ENCODE data around the gene PTPRN. TPM values are rescaled to one million over a fixed set of nuclear protein-coding genes. Genes with fewer than 3 reads are reported as not detected.

The PTPRN gene
- total RNA-seq, 1 experiment from 2014 or later, result not detected

- peak; percentile 86 for ATAC-seq
- H3K27me3 ChIP-seq (ENCODE audit: insufficient read depth, low read length), result no peaks in the 10 kb centered on the region
- no peaks in the 10 kb centered on the region for H4K20me1 ChIP-seq (ENCODE audit: insufficient read depth)
- H3K4me1 ChIP-seq (ENCODE audit: control insufficient read depth in 1 of 2, insufficient read depth in 2 of 2, low read length in 2 of 2), result peaks cover 7 to 20% of the 10 kb centered on the region in 2 experiments; a peak in 3 of 4 replicates
- H3K4me3 ChIP-seq (replicated peaks in 1 of 2; ENCODE audit: low read depth in 1 of 2, low read length in 2 of 2), result peak overlapping the region; percentile 33 to 50
- no peaks in the 10 kb centered on the region for H3K9me3 ChIP-seq (ENCODE audit: control insufficient read depth in 1 of 2, insufficient read depth in 1 of 2, low read depth in 1 of 2, low read length in 2 of 2)
- H3K36me3 ChIP-seq (ENCODE audit: control insufficient read depth in 1 of 2, insufficient read depth in 2 of 2, low read length in 2 of 2), result no peaks in the 10 kb centered on the region
- intact Hi-C loops (cut with micrococcal nuclease), result loop anchor here (1.0 to 5.0 kb wide), 5 partner anchors 15 to 237 kb away; partner anchors contain the start of genes ANKZF1, ATG9A, DNAJB2 and SLC23A3
- peak; percentile 78 for DNase-seq (ENCODE audit: low read depth, low spot score)
- TF ChIP-seq ZFX (IDR thresholded peaks at IDR 0.05), result peak; percentile 73; the same call in 1 of the 2 replicates
- peak; percentile 81 for TF ChIP-seq ZBTB33 (IDR thresholded peaks at IDR 0.05; ENCODE audit: extremely low read depth, insufficient replicate concordance, low read length)
- no peak for TF ChIP-seq ELF1 (IDR thresholded peaks at IDR 0.05; ENCODE audit: borderline replicate concordance, low read depth)
- no peak for TF ChIP-seq SP1 (IDR thresholded peaks at IDR 0.05; ENCODE audit: low read depth)
- peak; percentile 77; the same call in 1 of the 2 replicates for TF ChIP-seq CBX3 (IDR thresholded peaks at IDR 0.05; ENCODE audit: low read depth)
- TF ChIP-seq CTCF (IDR thresholded peaks at IDR 0.05 in 2 of 3, conservative IDR thresholded peaks at IDR 0.05 in 1 of 3; ENCODE audit: borderline replicate concordance in 1 of 3, insufficient read depth in 1 of 3, low read depth in 2 of 3, low read length in 2 of 3), result peak; percentile 94 to 99 (median 98)
- peak; percentile 81 for TF ChIP-seq YY1 (IDR thresholded peaks at IDR 0.05; ENCODE audit: extremely low read depth, insufficient replicate concordance, low read depth, low read length)
- peak; percentile 96 for TF ChIP-seq MAX (IDR thresholded peaks at IDR 0.05)
- TF ChIP-seq FOSL1 (IDR thresholded peaks at IDR 0.05; ENCODE audit: low read depth), result no peak
- TF ChIP-seq RAD21 (IDR thresholded peaks at IDR 0.05; ENCODE audit: low read depth), result peak; percentile 83
- TF ChIP-seq POLR2AphosphoS5 (IDR thresholded peaks at IDR 0.05; ENCODE audit: low read depth, low read length), result peak; percentile 66
- TF ChIP-seq EGR1 (IDR thresholded peaks at IDR 0.05; ENCODE audit: low read depth), result peak; percentile 93
- peak; percentile 44 for TF ChIP-seq TCF7L2 (IDR thresholded peaks at IDR 0.05; ENCODE audit: borderline replicate concordance, extremely low read depth, insufficient read depth, insufficient read length)
- ChIA-PET CTCF (interaction anchor here (0.6 to 4.5 kb wide), 43 partner anchors 8 to 447 kb away, joined by 3 to 71 read pairs (median 5); partner anchors contain the start of genes ABCB6, ANKZF1, ATG9A and CNPPD1), RAD21 (ENCODE audit: low non-redundant PET in 1 of 2, low total read pairs in 2 of 2, uncharacterized antibody in 2 of 2, unreplicated experiment in 2 of 2) (interaction anchor here (0.5 to 0.6 kb wide), 3 partner anchors 41 to 118 kb away, joined by 3 to 4 read pairs (median 3); partner anchors contain the start of genes CNPPD1 (in 1 of the 2) and DNPEP (in 1 of the 2)), POLR2A (interaction anchor here (0.9 to 1.3 kb wide), 6 partner anchors 16 to 77 kb away, joined by 3 to 6 read pairs (median 4); partner anchors contain the start of genes DNAJB2 and TUBA4A)
- no peaks in the 10 kb centered on the region for H3K9me2 ChIP-seq (ENCODE audit: insufficient read depth)
- peak overlapping the region; percentile 87 for H2AFZ ChIP-seq (ENCODE audit: low read depth, low read length, poor library complexity, severe bottlenecking)
- H3K27ac ChIP-seq (ENCODE audit: low read depth, low read length), result peak overlapping the region; percentile 25; the same call in 1 of the 2 replicates
- BruUV-seq (replicated peaks), result no TSS peak
- peak overlapping the region; percentile 83 for H3K4me2 ChIP-seq (ENCODE audit: low read length)
- H3K79me2 ChIP-seq (ENCODE audit: insufficient read depth, low read length), result no peaks in the 10 kb centered on the region
- H3K9ac ChIP-seq (ENCODE audit: low read length), result peak overlapping the region; percentile 53
Measured at GRCh38 chr2:219294356-219295351, 14.5 kb downstream of the PTPRN start.

Data from HCT116 (cell line).